AG04450 (cell line): ENCODE data around the gene RNF38. TPM values are rescaled to one million over a fixed set of nuclear protein-coding genes. Genes with fewer than 3 reads are reported as not detected.

Experiments
- CTCF ChIA-PET: fragments of 300-600, 350-600 bp; formaldehyde crosslinking; extraction: SDS; loops from one replicate; lab custom pipeline; 2022; ENCODE audit warnings: antibody characterized with exemption, inconsistent platforms; lab: Charles Lee
- POLR2A ChIA-PET: fragments of 350-600 bp; formaldehyde crosslinking; extraction: SDS; loops from one replicate; lab custom pipeline; 2021; ENCODE audit warnings: antibody characterized with exemption, inconsistent platforms; lab: Yijun Ruan, JAX
- DNase-seq: peaks from one replicate; pipeline ENCODE4 v3.0.0-alpha.2; 2011; ENCODE audit warnings: low read depth, low spot score
- H3K27ac ChIP-seq: one replicate; pipeline ENCODE4 v1.5.1; 2012; ENCODE audit warnings: low read depth, low read length, control low read depth
- H3K27me3 ChIP-seq: one replicate; pipeline ENCODE4 v1.6.0; 2012; ENCODE audit warnings: low read length; ENCODE audit not compliant: control insufficient read depth, insufficient read depth
- H3K4me3 ChIP-seq: 2 replicates; pipeline ENCODE4 v1.5.1; 2011; ENCODE audit warnings: mild to moderate bottlenecking, low read depth, low read length, control low read depth
- H3K9me3 ChIP-seq: 2 replicates; pipeline ENCODE4 v1.5.1; 2012; ENCODE audit warnings: low read length; ENCODE audit not compliant: control insufficient read depth, insufficient read depth
- CTCF ChIP-seq: IDR thresholded peaks from 2 replicates; pipeline ENCODE4 v1.5.1; 2011; ENCODE audit warnings: low read depth, low read length, control low read depth, inconsistent platforms
- polyA plus RNA-seq: library from polyadenylated mRNA; depleted of rRNA; stranded (reverse); fragments of >200 nt; gene quantifications from 2 replicates; pipeline ENCODE4 v1.2.3, GENCODE V29; 2011

Gene RNF38
- polyA plus RNA-seq, 1 experiment, result 18.3 TPM

- POLR2A ChIA-PET, result no interaction called here
- Histone ChIP-seq H3K4me3 (no peak overlapping the region), H3K9me3 (no peaks in the 10 kb centered on the region), H3K27ac (no peak overlapping the region), H3K27me3 (no peaks in the 10 kb centered on the region)
- no peak for TF ChIP-seq CTCF
- no peak for DNase-seq
- CTCF ChIA-PET, result no interaction called here
These were observed 17.6 kb downstream of the RNF38 start for GRCh38 chr9:36382484-36382883.

GRCh38 chr9:36364577-36364976 is 35.5 kb downstream of the RNF38 start:
- no peak overlapping the region for H3K4me3 ChIP-seq
- ChIA-PET CTCF (no interaction called here), POLR2A (no interaction called here)
- no peaks in the 10 kb centered on the region for H3K27me3 ChIP-seq
- no peak for DNase-seq
- no peaks in the 10 kb centered on the region for H3K9me3 ChIP-seq
- TF ChIP-seq CTCF, result no peak
- H3K27ac ChIP-seq, result no peak overlapping the region

- ChIA-PET CTCF (no interaction called here), POLR2A (no interaction called here)
- no peak for TF ChIP-seq CTCF
- no peak for DNase-seq
- no peaks in the 10 kb centered on the region for H3K27me3 ChIP-seq
- H3K9me3 ChIP-seq, result no peaks in the 10 kb centered on the region
- no peak overlapping the region for H3K27ac ChIP-seq
- no peak overlapping the region for H3K4me3 ChIP-seq
These were observed 36.6 kb downstream of the RNF38 start for GRCh38 chr9:36363448-36363847.

GRCh38 chr9:36358486-36358885 is 41.6 kb downstream of the RNF38 start:
- Histone ChIP-seq H3K9me3 (no peaks in the 10 kb centered on the region), H3K27me3 (no peaks in the 10 kb centered on the region), H3K27ac (no peak overlapping the region), H3K4me3 (no peak overlapping the region)
- ChIA-PET POLR2A (no interaction called here), CTCF (interaction anchor here (1.0 to 2.1 kb wide), 2 partner anchors 30 to 51 kb away, joined by 3 to 5 read pairs; no protein-coding TSS in a partner anchor)
- DNase-seq, result no peak
- no peak for TF ChIP-seq CTCF

- no peak overlapping the region for H3K27ac ChIP-seq
- H3K9me3 ChIP-seq, result no peaks in the 10 kb centered on the region
- H3K4me3 ChIP-seq, result no peak overlapping the region
- no peak for DNase-seq
- CTCF ChIA-PET, result interaction anchor here (1.0 to 2.1 kb wide), 2 partner anchors 29 to 51 kb away, joined by 3 to 5 read pairs; no protein-coding TSS in a partner anchor
- no peak for TF ChIP-seq CTCF
- POLR2A ChIA-PET, result no interaction called here
- no peaks in the 10 kb centered on the region for H3K27me3 ChIP-seq
These were observed 42.4 kb downstream of the RNF38 start for GRCh38 chr9:36357639-36358038.
